ENCODE data around the gene BICD1. TPM values are rescaled to one million over a fixed set of nuclear protein-coding genes. Genes with fewer than 3 reads are reported as not detected.

BICD1 gene
- total RNA-seq, 2 experiments from 2014 or later: 10.5 to 10.7 TPM

DNA sequence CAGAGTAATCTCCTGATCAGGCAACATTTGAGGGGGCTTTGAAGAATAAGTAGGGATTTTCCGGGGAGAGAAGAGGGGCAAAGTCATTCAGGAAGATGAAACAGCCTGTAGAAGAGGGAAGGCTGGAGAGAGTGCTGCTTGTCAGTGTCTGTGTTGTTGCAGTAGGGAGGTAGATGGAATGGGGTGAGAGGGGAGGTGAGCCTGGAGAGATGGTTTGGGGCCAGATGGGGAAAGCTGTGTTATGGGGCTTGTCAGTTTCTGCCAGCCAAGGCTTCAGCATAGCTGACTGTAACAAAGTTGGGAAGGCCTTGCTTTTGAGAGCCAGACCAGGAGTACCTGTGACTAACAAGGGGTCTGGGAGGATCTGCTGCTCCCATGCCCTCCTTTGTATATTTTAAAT, 18.0 kb downstream of the BICD1 start:
- Mint-ChIP-seq H3K27me3 (no peaks in the 10 kb centered on the region), H3K27ac (no peak overlapping the region), H3K36me3 (no peaks in the 10 kb centered on the region), H3K9me3 (no peaks in the 10 kb centered on the region), H3K4me3 (no peak overlapping the region), H3K4me1 (ENCODE audit: low read depth) (peaks cover 13% of the 10 kb centered on the region)
- DNase-seq: no peak
- intact Hi-C loops (cut with micrococcal nuclease): loop anchor here (1.0 kb wide), 1 partner anchor 10 kb away; no protein-coding TSS in a partner anchor
- ChIA-PET POLR2A (interaction anchor here (0.6 to 1.1 kb wide), 2 partner anchors 9 to 10 kb away, joined by 3 to 5 read pairs; no protein-coding TSS in a partner anchor), CTCF (interaction anchor here (0.8 to 1.1 kb wide), 2 partner anchors 10 kb away, joined by 3 read pairs; no protein-coding TSS in a partner anchor)

DNA sequence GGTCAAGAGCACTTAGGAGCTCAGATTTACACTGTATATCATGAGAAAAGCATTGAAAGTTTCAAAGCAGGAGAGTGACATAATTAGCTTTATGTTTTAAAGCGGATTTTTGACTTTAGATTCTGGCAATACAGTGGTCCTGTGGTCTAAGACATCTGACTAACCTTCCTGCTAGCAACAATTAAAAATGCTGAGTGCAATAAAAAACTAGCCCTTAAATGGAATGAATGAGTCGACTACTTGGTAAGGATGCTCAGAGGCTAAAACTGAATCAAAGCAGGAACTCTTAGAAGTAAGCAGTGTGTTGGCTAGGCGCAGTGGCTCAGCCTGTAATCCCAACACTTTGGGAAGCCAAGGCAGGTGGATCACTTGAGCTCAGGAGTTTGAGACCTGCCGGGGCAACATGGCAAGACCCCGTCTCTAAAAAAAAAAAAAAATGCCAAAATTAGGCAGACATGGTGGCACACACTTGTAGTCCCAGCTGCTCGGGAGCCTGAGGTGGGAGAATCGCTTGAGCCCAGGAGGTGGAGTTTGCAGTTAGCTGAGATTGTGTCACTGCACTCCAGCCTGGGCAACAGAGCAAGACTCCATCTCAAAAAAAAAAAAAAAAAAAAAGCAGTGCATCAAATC, 18.9 kb downstream of the BICD1 start:
- DNase-seq: no peak
- ChIA-PET CTCF (interaction anchor here (0.6 to 1.1 kb wide), 2 partner anchors 9 to 825 kb away, joined by 3 read pairs; no protein-coding TSS in a partner anchor), POLR2A (interaction anchor here (1.1 kb wide), 1 partner anchor 9 kb away, joined by 5 read pairs; no protein-coding TSS in a partner anchor)
- peaks cover 7% of the 10 kb centered on the region for H3K4me1 Mint-ChIP-seq (ENCODE audit: low read depth)
- H3K27ac Mint-ChIP-seq: no peak overlapping the region
- intact Hi-C loops (cut with micrococcal nuclease): loop anchor here (1.0 kb wide), 1 partner anchor 9 kb away; no protein-coding TSS in a partner anchor
- H3K9me3 Mint-ChIP-seq: no peaks in the 10 kb centered on the region
- no peak overlapping the region for H3K4me3 Mint-ChIP-seq
- H3K36me3 Mint-ChIP-seq: peaks cover 2% of the 10 kb centered on the region
- H3K27me3 Mint-ChIP-seq: no peaks in the 10 kb centered on the region

- no peaks in the 10 kb centered on the region for H3K9me3 Mint-ChIP-seq
Observed at GRCh38 chr12:32126720-32127119, 20.1 kb downstream of the BICD1 start.

DNA sequence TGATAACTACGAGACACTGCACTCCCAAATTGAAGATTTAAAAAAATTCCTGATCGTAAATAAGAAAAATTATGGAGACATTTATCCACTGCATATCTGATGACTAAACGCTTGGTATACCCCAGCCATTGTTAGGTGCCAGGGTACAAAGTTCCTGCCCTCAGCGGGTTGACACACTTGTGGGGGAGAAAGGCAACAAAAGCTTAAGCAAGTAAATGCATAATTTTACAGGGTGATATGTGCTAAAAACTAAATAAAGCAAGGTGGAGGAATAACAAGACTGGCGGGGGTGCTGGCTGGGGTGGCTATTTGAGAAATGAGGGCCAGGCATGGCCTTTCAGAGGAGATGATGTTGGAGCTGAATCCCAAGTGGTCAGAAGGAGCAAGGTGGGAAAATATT, 25.0 kb downstream of the BICD1 start:
- DNase-seq: no peak
- no peak overlapping the region for H3K4me3 Mint-ChIP-seq
- ChIA-PET POLR2A (no interaction called here), CTCF (no interaction called here)
- peaks cover 2% of the 10 kb centered on the region for H3K36me3 Mint-ChIP-seq
- peaks cover 17% of the 10 kb centered on the region for H3K4me1 Mint-ChIP-seq (ENCODE audit: low read depth)
- intact Hi-C loops (cut with micrococcal nuclease): loop anchor here (5.0 to 10.0 kb wide), 5 partner anchors 169 to 1891 kb away; partner anchors contain the start of genes ALG10, AMN1 and SINHCAF
- H3K27me3 Mint-ChIP-seq: peaks cover 2% of the 10 kb centered on the region
- H3K27ac Mint-ChIP-seq: no peak overlapping the region
- H3K9me3 Mint-ChIP-seq: no peaks in the 10 kb centered on the region

More at GRCh38 chr12:32126720-32127119, 20.1 kb downstream of the BICD1 start:
- CTCF ChIA-PET: no interaction called here
- H3K4me3 Mint-ChIP-seq: no peak overlapping the region
- H3K4me1 Mint-ChIP-seq (ENCODE audit: low read depth): peaks cover 6% of the 10 kb centered on the region
- intact Hi-C loops (cut with micrococcal nuclease): no loop called here
- no peak overlapping the region for H3K27ac Mint-ChIP-seq
- DNase-seq: no peak
- H3K27me3 Mint-ChIP-seq: no peaks in the 10 kb centered on the region
- peaks cover 2% of the 10 kb centered on the region for H3K36me3 Mint-ChIP-seq
- POLR2A ChIA-PET: no interaction called here

DNA sequence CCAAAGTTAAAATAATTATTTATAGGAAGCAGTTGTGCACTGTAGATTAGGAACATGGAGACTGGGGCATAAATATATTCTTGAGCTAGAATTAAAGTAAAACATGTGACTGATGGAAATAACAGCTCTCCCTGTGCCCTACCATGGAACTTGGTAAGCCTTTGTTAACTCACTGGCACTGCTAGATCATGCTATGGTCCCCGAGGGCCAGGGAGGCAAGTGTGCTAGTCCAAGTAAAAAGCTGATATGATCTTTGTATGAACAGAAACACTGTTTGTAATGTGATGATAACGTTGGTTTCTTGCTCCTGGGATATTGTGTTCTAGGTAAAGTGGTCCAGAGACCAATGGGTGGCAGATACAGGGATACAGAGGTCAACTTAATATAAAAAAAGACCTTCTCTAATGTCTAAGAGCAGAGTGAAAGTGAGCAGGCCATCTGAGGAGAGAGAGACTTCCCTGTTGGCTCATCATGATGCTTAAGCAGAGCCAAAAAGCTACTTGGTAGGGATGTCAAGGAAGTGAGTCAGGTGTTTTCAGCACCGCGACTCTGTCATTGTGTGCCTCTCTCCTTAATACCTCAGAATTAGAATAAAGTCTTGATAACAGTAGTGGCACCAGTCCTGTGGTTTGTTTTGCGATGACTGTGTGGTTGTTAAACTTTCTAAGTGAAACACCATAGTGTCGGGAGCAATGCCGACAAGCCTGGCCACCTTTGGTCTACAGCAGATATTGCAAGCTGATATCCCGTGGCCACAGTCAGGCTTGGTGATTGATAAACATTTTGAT, 27.6 kb downstream of the BICD1 start:
- H3K27me3 Mint-ChIP-seq: peaks cover 2% of the 10 kb centered on the region
- ChIA-PET CTCF (interaction anchor here (0.9 to 1.3 kb wide), 8 partner anchors 9 to 481 kb away, joined by 3 to 6 read pairs (median 3); no protein-coding TSS in a partner anchor), POLR2A (interaction anchor here (0.6 to 1.7 kb wide), 5 partner anchors 9 to 200 kb away, joined by 3 to 10 read pairs (median 5); partner anchors contain the start of gene BICD1)
- H3K4me1 Mint-ChIP-seq (ENCODE audit: low read depth): peaks cover 21% of the 10 kb centered on the region
- intact Hi-C loops (cut with micrococcal nuclease): loop anchor here (1.0 to 10.0 kb wide), 15 partner anchors 9 to 1888 kb away; partner anchors contain the start of genes ALG10, AMN1, ETFBKMT and SINHCAF
- peak; percentile 82 for DNase-seq
- peak overlapping the region; percentile 28 for H3K27ac Mint-ChIP-seq
- H3K9me3 Mint-ChIP-seq: no peaks in the 10 kb centered on the region
- H3K4me3 Mint-ChIP-seq: no peak overlapping the region
- H3K36me3 Mint-ChIP-seq: peaks cover 2% of the 10 kb centered on the region

GRCh38 chr12:32135967-32136366, 29.3 kb downstream of the BICD1 start:
- intact Hi-C loops (cut with micrococcal nuclease): loop anchor here (10.0 kb wide), 2 partner anchors 411 to 811 kb away; partner anchors contain the start of genes AMN1 and SINHCAF
- H3K4me1 Mint-ChIP-seq (ENCODE audit: low read depth): peaks cover 25% of the 10 kb centered on the region
- no peak overlapping the region for H3K4me3 Mint-ChIP-seq
- peaks cover 2% of the 10 kb centered on the region for H3K27me3 Mint-ChIP-seq
- no peak overlapping the region for H3K27ac Mint-ChIP-seq
- DNase-seq: no peak
- POLR2A ChIA-PET: no interaction called here
- H3K9me3 Mint-ChIP-seq: no peaks in the 10 kb centered on the region
- CTCF ChIA-PET: interaction anchor here (0.5 to 1.1 kb wide), 2 partner anchors 170 to 451 kb away, joined by 3 read pairs; no protein-coding TSS in a partner anchor
- peaks cover 1% of the 10 kb centered on the region for H3K36me3 Mint-ChIP-seq

DNA sequence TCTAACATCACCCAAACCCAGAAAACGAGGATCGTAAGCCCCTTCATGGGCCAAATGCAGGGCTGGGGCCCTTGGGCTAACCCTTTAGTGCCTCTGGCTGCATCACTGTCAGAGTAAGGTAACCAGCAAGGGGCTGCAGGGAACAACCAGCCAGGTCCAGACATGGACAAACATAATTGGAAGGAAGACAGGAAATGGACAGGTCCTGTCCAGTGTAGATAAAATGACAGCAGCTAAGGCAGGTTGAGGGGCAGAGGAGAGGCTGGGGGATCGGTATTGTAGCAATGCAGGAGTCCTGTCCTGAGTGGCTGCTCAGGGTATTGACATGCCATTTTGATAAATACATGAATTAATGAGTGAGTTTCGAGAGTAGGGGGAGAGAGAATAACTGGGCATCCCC, 29.8 kb downstream of the BICD1 start:
- intact Hi-C loops (cut with micrococcal nuclease): loop anchor here (10.0 kb wide), 2 partner anchors 412 to 812 kb away; partner anchors contain the start of genes AMN1 and SINHCAF
- H3K36me3 Mint-ChIP-seq: peaks cover 1% of the 10 kb centered on the region
- ChIA-PET POLR2A (no interaction called here), CTCF (interaction anchor here (0.5 to 1.1 kb wide), 2 partner anchors 170 to 451 kb away, joined by 3 read pairs; no protein-coding TSS in a partner anchor)
- H3K4me3 Mint-ChIP-seq: no peak overlapping the region
- peaks cover 25% of the 10 kb centered on the region for H3K4me1 Mint-ChIP-seq (ENCODE audit: low read depth)
- H3K9me3 Mint-ChIP-seq: no peaks in the 10 kb centered on the region
- H3K27ac Mint-ChIP-seq: no peak overlapping the region
- DNase-seq: no peak
- H3K27me3 Mint-ChIP-seq: peaks cover 2% of the 10 kb centered on the region

DNA sequence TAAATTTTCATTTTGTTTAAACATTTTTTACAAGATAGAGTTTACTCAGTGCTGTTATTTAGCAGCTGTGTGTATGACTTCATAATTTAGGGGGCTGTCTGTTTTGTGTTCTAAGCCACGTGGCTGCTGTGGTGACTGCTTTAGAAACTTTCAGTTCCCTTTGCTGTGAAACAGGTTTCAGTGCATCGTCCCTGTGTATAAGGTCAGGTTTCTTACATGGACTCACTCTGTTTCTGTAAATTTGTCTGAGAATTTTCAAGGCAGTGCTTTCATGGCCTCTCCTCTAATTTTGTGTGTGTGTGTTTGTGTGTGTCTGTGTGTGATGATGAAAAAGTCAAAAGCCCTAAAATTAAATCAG, 32.4 kb downstream of the BICD1 start:
- Mint-ChIP-seq H3K4me3 (peak overlapping the region; percentile 68), H3K27me3 (peaks cover 2% of the 10 kb centered on the region), H3K9me3 (no peaks in the 10 kb centered on the region), H3K27ac (no peak overlapping the region), H3K4me1 (ENCODE audit: low read depth) (peaks cover 20% of the 10 kb centered on the region), H3K36me3 (peaks cover 1% of the 10 kb centered on the region)
- DNase-seq: peak; percentile 67
- POLR2A ChIA-PET: no interaction called here
- intact Hi-C loops (cut with micrococcal nuclease): loop anchor here (1.0 to 10.0 kb wide), 3 partner anchors 118 to 814 kb away; partner anchors contain the start of genes AMN1 and SINHCAF
- CTCF ChIA-PET: interaction anchor here (1.4 to 2.0 kb wide), 3 partner anchors 32 to 486 kb away, joined by 3 to 6 read pairs (median 3); no protein-coding TSS in a partner anchor

GRCh38 chr12:32140877-32141276, 34.2 kb downstream of the BICD1 start:
- H3K9me3 Mint-ChIP-seq: no peaks in the 10 kb centered on the region
- peaks cover 1% of the 10 kb centered on the region for H3K36me3 Mint-ChIP-seq
- ChIA-PET CTCF (no interaction called here), POLR2A (no interaction called here)
- H3K27me3 Mint-ChIP-seq: no peaks in the 10 kb centered on the region
- DNase-seq: no peak
- peaks cover 8% of the 10 kb centered on the region for H3K4me1 Mint-ChIP-seq (ENCODE audit: low read depth)
- H3K4me3 Mint-ChIP-seq: no peak overlapping the region
- intact Hi-C loops (cut with micrococcal nuclease): no loop called here
- H3K27ac Mint-ChIP-seq: no peak overlapping the region

DNA sequence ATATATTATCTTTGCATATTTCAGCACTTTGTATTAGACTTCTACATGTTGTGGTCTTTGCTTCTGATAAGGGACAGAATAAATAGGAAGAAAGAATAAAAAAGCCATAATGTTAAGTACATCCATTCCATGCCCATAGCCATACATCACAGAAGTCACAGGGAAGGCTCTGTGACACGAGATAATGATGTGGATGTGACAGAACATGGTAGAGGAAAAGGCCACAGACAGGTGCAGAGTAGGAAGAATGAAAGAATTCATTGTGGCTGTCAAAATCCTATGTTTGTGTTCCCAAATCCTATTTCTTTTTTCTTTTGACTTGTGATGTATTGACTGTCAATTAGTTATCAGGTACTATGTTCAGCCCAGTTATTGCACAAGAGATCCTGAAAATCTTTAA, 38.4 kb downstream of the BICD1 start:
- ChIA-PET CTCF (no interaction called here), POLR2A (no interaction called here)
- intact Hi-C loops (cut with micrococcal nuclease): no loop called here
- H3K27ac Mint-ChIP-seq: no peak overlapping the region
- H3K4me3 Mint-ChIP-seq: no peak overlapping the region
- H3K4me1 Mint-ChIP-seq (ENCODE audit: low read depth): peaks cover 1% of the 10 kb centered on the region
- no peak for DNase-seq
- H3K27me3 Mint-ChIP-seq: no peaks in the 10 kb centered on the region
- H3K9me3 Mint-ChIP-seq: peaks cover 2% of the 10 kb centered on the region
- peaks cover 4% of the 10 kb centered on the region for H3K36me3 Mint-ChIP-seq

GRCh38 chr12:32146074-32146873, 39.6 kb downstream of the BICD1 start:
- Mint-ChIP-seq H3K27ac (no peak overlapping the region), H3K27me3 (no peaks in the 10 kb centered on the region), H3K36me3 (peaks cover 3% of the 10 kb centered on the region), H3K9me3 (peaks cover 2% of the 10 kb centered on the region), H3K4me3 (no peak overlapping the region), H3K4me1 (ENCODE audit: low read depth) (no peaks in the 10 kb centered on the region)
- intact Hi-C loops (cut with micrococcal nuclease): no loop called here
- DNase-seq: no peak
- CTCF ChIA-PET: no interaction called here
- POLR2A ChIA-PET: no interaction called here

Measured in activated CD4-positive, alpha-beta memory T cell treated with anti-CD3 and anti-CD28 coated beads for 36 hours (primary cell).